ENCODE results near the gene MCUB.

The MCUB gene

GRCh38 chr4:109684727-109685126 lies 124.7 kb downstream of the MCUB start:
- H3K4me1 ChIP-seq (ENCODE audit: control insufficient read depth in 1 of 2, insufficient read depth in 2 of 2, low read length in 2 of 2): no peaks in the 10 kb centered on the region
- H3K27ac ChIP-seq (ENCODE audit: low read length): no peak overlapping the region
- H3K36me3 ChIP-seq (ENCODE audit: control insufficient read depth in 1 of 2, insufficient read depth in 2 of 2, low read length in 2 of 2): peaks cover 10 to 16% of the 10 kb centered on the region in 2 donors
- no peaks in the 10 kb centered on the region for H3K27me3 ChIP-seq (ENCODE audit: low read depth, low read length)
- no peak overlapping the region for H3K4me3 ChIP-seq (ENCODE audit: low read depth in 1 of 2, low read length in 2 of 2)
- no peaks in the 10 kb centered on the region for H3K9me3 ChIP-seq (ENCODE audit: control insufficient read depth in 1 of 2, low read length in 2 of 2)

DNA sequence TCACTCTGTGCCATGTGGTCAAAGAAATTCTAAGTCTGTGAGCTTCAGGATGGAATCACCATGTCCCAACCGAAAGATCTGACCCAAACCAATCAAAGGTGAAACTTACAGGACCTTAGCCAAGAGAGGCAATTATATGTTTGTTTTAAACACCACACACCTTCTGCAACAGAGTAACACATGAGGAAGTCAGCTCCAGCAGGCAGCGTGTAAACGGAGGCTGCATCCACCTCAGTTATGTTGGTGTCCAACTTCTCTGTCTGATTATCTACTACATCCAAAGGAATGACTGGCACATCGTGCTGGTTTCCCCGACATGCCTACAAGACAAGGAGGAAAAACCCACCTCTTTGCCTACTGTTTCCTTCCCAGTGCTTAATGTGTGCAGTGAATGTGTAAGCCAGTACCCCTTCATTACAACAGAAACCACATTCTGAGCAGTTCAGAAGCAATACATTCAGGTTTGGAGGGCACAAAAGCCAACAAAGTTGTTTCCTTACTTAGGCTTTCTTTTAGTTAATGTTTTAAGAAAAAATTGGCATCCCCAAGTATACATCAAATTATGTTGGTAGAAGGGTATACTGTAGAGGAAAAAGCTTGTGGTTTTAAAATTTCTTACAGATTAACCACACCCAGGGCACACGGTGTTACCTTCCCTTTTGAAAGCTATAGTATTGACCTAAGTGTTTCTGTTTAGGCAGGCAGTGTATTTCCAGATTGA lies 130.8 kb downstream of the MCUB start:
- Histone ChIP-seq H3K27ac (ENCODE audit: low read length) (no peak overlapping the region), H3K36me3 (ENCODE audit: control insufficient read depth in 1 of 2, insufficient read depth in 2 of 2, low read length in 2 of 2) (peaks cover 31 to 45% of the 10 kb centered on the region in 2 donors), H3K4me3 (ENCODE audit: low read depth in 1 of 2, low read length in 2 of 2) (no peak overlapping the region), H3K4me1 (ENCODE audit: control insufficient read depth in 1 of 2, insufficient read depth in 2 of 2, low read length in 2 of 2) (no peaks in the 10 kb centered on the region), H3K9me3 (ENCODE audit: control insufficient read depth in 1 of 2, low read length in 2 of 2) (no peaks in the 10 kb centered on the region), H3K27me3 (ENCODE audit: low read depth, low read length) (no peaks in the 10 kb centered on the region)

- Histone ChIP-seq H3K4me3 (ENCODE audit: low read depth in 1 of 2, low read length in 2 of 2) (no peak overlapping the region), H3K27me3 (ENCODE audit: low read depth, low read length) (no peaks in the 10 kb centered on the region), H3K36me3 (ENCODE audit: control insufficient read depth in 1 of 2, insufficient read depth in 2 of 2, low read length in 2 of 2) (peaks cover 31 to 47% of the 10 kb centered on the region in 2 donors), H3K9me3 (ENCODE audit: control insufficient read depth in 1 of 2, low read length in 2 of 2) (no peaks in the 10 kb centered on the region), H3K27ac (ENCODE audit: low read length) (no peak overlapping the region), H3K4me1 (ENCODE audit: control insufficient read depth in 1 of 2, insufficient read depth in 2 of 2, low read length in 2 of 2) (no peaks in the 10 kb centered on the region)
Measured at GRCh38 chr4:109691411-109691920, 131.4 kb downstream of the MCUB start.

GRCh38 chr4:109698656-109699055 lies 138.6 kb downstream of the MCUB start:
- Histone ChIP-seq H3K4me3 (ENCODE audit: low read depth in 1 of 2, low read length in 2 of 2) (no peak overlapping the region), H3K4me1 (ENCODE audit: control insufficient read depth in 1 of 2, insufficient read depth in 2 of 2, low read length in 2 of 2) (peaks cover 0 to 6% of the 10 kb centered on the region in 2 donors), H3K9me3 (ENCODE audit: control insufficient read depth in 1 of 2, low read length in 2 of 2) (no peaks in the 10 kb centered on the region), H3K27me3 (ENCODE audit: low read depth, low read length) (no peaks in the 10 kb centered on the region), H3K36me3 (ENCODE audit: control insufficient read depth in 1 of 2, insufficient read depth in 2 of 2, low read length in 2 of 2) (peaks cover 9 to 13% of the 10 kb centered on the region in 2 donors), H3K27ac (ENCODE audit: low read length) (no peak overlapping the region)

DNA sequence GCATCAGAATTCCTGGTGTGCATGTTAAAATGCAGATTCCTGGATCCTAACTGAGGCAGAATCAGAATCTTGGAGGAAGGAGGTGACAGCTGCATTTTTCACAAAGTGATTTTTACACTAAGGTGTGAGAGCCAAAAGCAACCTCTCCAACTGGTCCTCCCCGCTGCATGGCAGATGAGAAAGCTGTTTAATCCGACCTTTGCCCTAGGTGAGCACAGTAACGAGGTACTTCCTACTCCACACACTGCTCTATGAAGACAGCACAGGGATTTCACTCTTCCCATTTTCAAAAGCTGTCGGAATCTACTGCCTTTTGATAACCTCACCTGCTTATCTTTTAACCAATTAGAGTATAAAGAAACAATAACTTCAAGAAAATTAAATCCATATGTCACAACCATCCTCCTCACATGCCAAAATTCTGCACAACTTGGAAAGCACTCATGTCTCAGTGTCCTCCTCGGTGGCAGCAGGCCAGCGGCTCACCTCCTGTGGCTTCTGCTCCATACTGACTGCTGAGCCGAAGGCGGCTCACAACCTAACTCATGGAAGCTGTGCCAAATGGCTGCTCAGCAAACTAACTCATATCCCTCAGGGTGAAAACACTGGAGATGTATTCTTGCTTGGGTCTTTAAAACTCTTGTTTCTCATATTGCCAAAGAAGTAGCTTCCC lies 139.6 kb downstream of the MCUB start:
- peaks cover 3 to 4% of the 10 kb centered on the region in 2 donors for H3K36me3 ChIP-seq (ENCODE audit: control insufficient read depth in 1 of 2, insufficient read depth in 2 of 2, low read length in 2 of 2)
- no peaks in the 10 kb centered on the region for H3K9me3 ChIP-seq (ENCODE audit: control insufficient read depth in 1 of 2, low read length in 2 of 2)
- peaks cover 0 to 6% of the 10 kb centered on the region in 2 donors for H3K4me1 ChIP-seq (ENCODE audit: control insufficient read depth in 1 of 2, insufficient read depth in 2 of 2, low read length in 2 of 2)
- no peaks in the 10 kb centered on the region for H3K27me3 ChIP-seq (ENCODE audit: low read depth, low read length)
- no peak overlapping the region for H3K4me3 ChIP-seq (ENCODE audit: low read depth in 1 of 2, low read length in 2 of 2)
- no peak overlapping the region for H3K27ac ChIP-seq (ENCODE audit: low read length)

DNA sequence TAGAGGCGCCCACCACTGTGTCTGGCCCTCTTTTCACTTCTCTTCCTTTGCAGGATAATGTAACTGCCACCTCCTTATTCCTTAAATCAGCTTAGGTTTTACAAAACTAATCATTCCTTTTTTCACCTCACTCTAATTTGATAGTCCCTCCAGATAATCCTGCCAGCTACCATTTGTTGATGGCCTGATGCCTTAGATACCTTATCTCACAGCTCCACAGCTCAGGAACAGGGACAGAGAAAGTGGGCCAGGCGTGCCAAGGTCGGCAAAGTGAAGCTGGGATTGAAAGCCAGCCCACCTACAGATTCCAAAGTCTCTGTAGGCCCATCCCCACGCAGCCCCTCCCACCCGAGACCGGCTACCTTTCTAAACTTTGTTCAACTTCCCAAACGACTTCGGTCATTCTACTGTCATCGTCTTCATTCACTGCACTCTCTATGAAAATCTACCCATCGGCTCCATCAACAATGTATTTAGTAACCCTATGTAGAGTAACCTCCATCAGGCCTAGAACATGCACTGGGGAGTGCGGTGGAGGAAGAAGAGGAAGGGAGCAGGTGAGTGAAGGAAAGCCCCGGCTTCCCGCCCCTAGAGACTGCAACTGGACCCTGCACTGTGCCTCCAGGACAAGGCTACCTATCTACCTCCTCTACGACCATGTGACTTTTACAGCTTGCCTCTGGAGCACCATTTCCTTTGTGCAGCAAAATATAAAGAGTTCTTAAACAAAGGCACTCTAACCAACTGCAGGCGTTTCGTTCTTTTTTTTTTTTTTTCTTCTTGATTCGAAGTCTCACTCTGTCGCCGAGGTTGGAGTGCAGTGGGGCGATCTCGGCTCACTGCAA lies 141.7 kb downstream of the MCUB start:
- H3K4me3 ChIP-seq (ENCODE audit: low read depth in 1 of 2, low read length in 2 of 2): peak overlapping the region; percentile 62 to 88
- peaks cover 0 to 6% of the 10 kb centered on the region in 2 donors for H3K4me1 ChIP-seq (ENCODE audit: control insufficient read depth in 1 of 2, insufficient read depth in 2 of 2, low read length in 2 of 2)
- H3K27ac ChIP-seq (ENCODE audit: low read length): peak overlapping the region; percentile 74
- H3K36me3 ChIP-seq (ENCODE audit: control insufficient read depth in 1 of 2, insufficient read depth in 2 of 2, low read length in 2 of 2): peaks cover 0 to 4% of the 10 kb centered on the region in 2 donors
- no peaks in the 10 kb centered on the region for H3K9me3 ChIP-seq (ENCODE audit: control insufficient read depth in 1 of 2, low read length in 2 of 2)
- H3K27me3 ChIP-seq (ENCODE audit: low read depth, low read length): no peaks in the 10 kb centered on the region

- peak within 1 kb of the TSS; percentile 62 to 88 for H3K4me3 ChIP-seq (ENCODE audit: low read depth in 1 of 2, low read length in 2 of 2)
- H3K27me3 ChIP-seq (ENCODE audit: low read depth, low read length): no peaks in the 10 kb centered on the region
- no peaks in the 10 kb centered on the region for H3K9me3 ChIP-seq (ENCODE audit: control insufficient read depth in 1 of 2, low read length in 2 of 2)
- peaks cover 0 to 4% of the 10 kb centered on the region in 2 donors for H3K36me3 ChIP-seq (ENCODE audit: control insufficient read depth in 1 of 2, insufficient read depth in 2 of 2, low read length in 2 of 2)
- peaks cover 0 to 6% of the 10 kb centered on the region in 2 donors for H3K4me1 ChIP-seq (ENCODE audit: control insufficient read depth in 1 of 2, insufficient read depth in 2 of 2, low read length in 2 of 2)
- peak within 1 kb of the TSS; percentile 74 for H3K27ac ChIP-seq (ENCODE audit: low read length)
Measured at GRCh38 chr4:109702950-109703663, 143.1 kb downstream of the MCUB start, which contains the start of gene CASP6. Gene CASP6, minus strand, starts transcription at chr4:109703445. Its CDS starts 50 bp downstream, at chr4:109703395.

GRCh38 chr4:109703664-109704361 lies 143.8 kb downstream of the MCUB start:
- H3K4me1 ChIP-seq (ENCODE audit: control insufficient read depth in 1 of 2, insufficient read depth in 2 of 2, low read length in 2 of 2): peaks cover 0 to 6% of the 10 kb centered on the region in 2 donors
- peak overlapping the region; percentile 62 to 88 for H3K4me3 ChIP-seq (ENCODE audit: low read depth in 1 of 2, low read length in 2 of 2)
- H3K27ac ChIP-seq (ENCODE audit: low read length): peak overlapping the region; percentile 57
- H3K36me3 ChIP-seq (ENCODE audit: control insufficient read depth in 1 of 2, insufficient read depth in 2 of 2, low read length in 2 of 2): no peaks in the 10 kb centered on the region
- no peaks in the 10 kb centered on the region for H3K27me3 ChIP-seq (ENCODE audit: low read depth, low read length)
- H3K9me3 ChIP-seq (ENCODE audit: control insufficient read depth in 1 of 2, low read length in 2 of 2): no peaks in the 10 kb centered on the region

GRCh38 chr4:109708435-109708834 lies 148.4 kb downstream of the MCUB start:
- H3K27me3 ChIP-seq (ENCODE audit: low read depth, low read length): no peaks in the 10 kb centered on the region
- no peak overlapping the region for H3K27ac ChIP-seq (ENCODE audit: low read length)
- no peaks in the 10 kb centered on the region for H3K4me1 ChIP-seq (ENCODE audit: control insufficient read depth in 1 of 2, insufficient read depth in 2 of 2, low read length in 2 of 2)
- H3K9me3 ChIP-seq (ENCODE audit: control insufficient read depth in 1 of 2, low read length in 2 of 2): no peaks in the 10 kb centered on the region
- peaks cover 6 to 7% of the 10 kb centered on the region in 2 donors for H3K36me3 ChIP-seq (ENCODE audit: control insufficient read depth in 1 of 2, insufficient read depth in 2 of 2, low read length in 2 of 2)
- no peak overlapping the region for H3K4me3 ChIP-seq (ENCODE audit: low read depth in 1 of 2, low read length in 2 of 2)

- peaks cover 9 to 12% of the 10 kb centered on the region in 2 donors for H3K36me3 ChIP-seq (ENCODE audit: control insufficient read depth in 1 of 2, insufficient read depth in 2 of 2, low read length in 2 of 2)
- H3K27ac ChIP-seq (ENCODE audit: low read length): no peak overlapping the region
- no peaks in the 10 kb centered on the region for H3K9me3 ChIP-seq (ENCODE audit: control insufficient read depth in 1 of 2, low read length in 2 of 2)
- no peaks in the 10 kb centered on the region for H3K4me1 ChIP-seq (ENCODE audit: control insufficient read depth in 1 of 2, insufficient read depth in 2 of 2, low read length in 2 of 2)
- no peak overlapping the region for H3K4me3 ChIP-seq (ENCODE audit: low read depth in 1 of 2, low read length in 2 of 2)
- H3K27me3 ChIP-seq (ENCODE audit: low read depth, low read length): no peaks in the 10 kb centered on the region
Measured at GRCh38 chr4:109708990-109709389, 148.9 kb downstream of the MCUB start.
